Hepatocyte (in vitro differentiated cells): Measurements from ENCODE around the gene AGAP1. TPM values are rescaled to one million over a fixed set of nuclear protein-coding genes. Genes with fewer than 3 reads are reported as not detected.

Experiments used
- DNase-seq: peaks from one replicate; pipeline ENCODE4 v3.0.0-alpha.2; 2016; ENCODE audit warnings: low spot score
- H2AFZ ChIP-seq: fragments of 200-600 bp; sonication (generic); 2 replicates; pipeline ENCODE4 v1.6.0; 2016; ENCODE audit warnings: antibody characterized with exemption, mild to moderate bottlenecking
- H3K27ac ChIP-seq: fragments of 200-600 bp; sonication (generic); 2 replicates; pipeline ENCODE4 v1.5.1; 2016; ENCODE audit warnings: mild to moderate bottlenecking
- H3K27me3 ChIP-seq: fragments of 200-600 bp; sonication (generic); 2 replicates; pipeline ENCODE4 v1.6.1; 2016
- H3K36me3 ChIP-seq: fragments of 200-600 bp; sonication (generic); replicated peaks from 2 replicates; pipeline ENCODE4 v1.5.1; 2016; ENCODE audit warnings: low read depth; ENCODE audit not compliant: insufficient read depth
- H3K4me1 ChIP-seq: fragments of 200-600 bp; sonication (generic); 2 replicates; pipeline ENCODE4 v1.5.1; 2016; ENCODE audit warnings: mild to moderate bottlenecking, moderate library complexity; ENCODE audit not compliant: insufficient read depth
- H3K4me2 ChIP-seq: fragments of 200-600 bp; sonication (generic); 2 replicates; pipeline ENCODE4 v1.6.0; 2016
- H3K4me3 ChIP-seq: fragments of 200-600 bp; sonication (generic); 2 replicates; pipeline ENCODE4 v1.5.1; 2016; ENCODE audit warnings: mild to moderate bottlenecking
- H3K79me2 ChIP-seq: fragments of 200-600 bp; sonication (generic); 2 replicates; pipeline ENCODE4 v1.6.0; 2017; ENCODE audit warnings: mild to moderate bottlenecking
- H3K9me2 ChIP-seq: fragments of 200-600 bp; sonication (generic); replicated peaks from 2 replicates; pipeline ENCODE4 v1.6.0; 2017; ENCODE audit warnings: mild to moderate bottlenecking; ENCODE audit not compliant: insufficient read depth
- H3K9me3 ChIP-seq: fragments of 200-600 bp; sonication (generic); 2 replicates; pipeline ENCODE4 v1.5.1; 2016; ENCODE audit warnings: low read depth, mild to moderate bottlenecking
- H4K20me1 ChIP-seq: fragments of 200-600 bp; sonication (generic); 2 replicates; pipeline ENCODE4 v1.6.0; 2016; ENCODE audit warnings: mild to moderate bottlenecking; ENCODE audit not compliant: insufficient read depth, poor library complexity, severe bottlenecking
- EZH2 ChIP-seq: fragments of 200-600 bp; sonication (generic); IDR thresholded peaks from 2 replicates; pipeline ENCODE4 v1.6.1; 2016; ENCODE audit warnings: antibody characterized with exemption, mild to moderate bottlenecking, borderline replicate concordance
- EZH2phosphoT487 ChIP-seq: fragments of 200-600 bp; sonication (generic); IDR thresholded peaks from one replicate; pipeline ENCODE4 v1.6.1; 2018; ENCODE audit warnings: antibody characterized with exemption, mild to moderate bottlenecking, low read depth, moderate library complexity; ENCODE audit not compliant: unreplicated experiment, severe bottlenecking
- WGBS: methylation state at CpG from one replicate; pipeline ENCODE4 v1.1.6; 2016; ENCODE audit warnings: low lambda C conversion rate; ENCODE audit errors: missing lambda C conversion rate; 5-methylcytosine and 5-hydroxymethylcytosine counted together
- polyA plus RNA-seq: library from polyadenylated mRNA; unstranded; fragments of >200 nt; fragmentation: Nextera tagmentation; extraction: Ambion mirVana; gene quantifications from 2 replicates; pipeline ENCODE4 v1.2.1, GENCODE V29; 2016
- total RNA-seq: library from RNA; depleted of rRNA; stranded (reverse); fragments of >200 nt; gene quantifications from 2 replicates; pipeline ENCODE4 v1.2.3, GENCODE V29; 2014
- TF ChIP-seq, protein P1 (sequence below): fragments of 200-600 bp; sonication (generic); IDR thresholded peaks from 2 replicates; pipeline ENCODE4 v1.5.1; 2016; ENCODE audit warnings: antibody characterized with exemption, mild to moderate bottlenecking; ENCODE audit not compliant: poor library complexity

AGAP1 gene
- total and polyA plus RNA-seq, 2 experiments from 2014 or later = 12.1 to 20.0 TPM

DNA sequence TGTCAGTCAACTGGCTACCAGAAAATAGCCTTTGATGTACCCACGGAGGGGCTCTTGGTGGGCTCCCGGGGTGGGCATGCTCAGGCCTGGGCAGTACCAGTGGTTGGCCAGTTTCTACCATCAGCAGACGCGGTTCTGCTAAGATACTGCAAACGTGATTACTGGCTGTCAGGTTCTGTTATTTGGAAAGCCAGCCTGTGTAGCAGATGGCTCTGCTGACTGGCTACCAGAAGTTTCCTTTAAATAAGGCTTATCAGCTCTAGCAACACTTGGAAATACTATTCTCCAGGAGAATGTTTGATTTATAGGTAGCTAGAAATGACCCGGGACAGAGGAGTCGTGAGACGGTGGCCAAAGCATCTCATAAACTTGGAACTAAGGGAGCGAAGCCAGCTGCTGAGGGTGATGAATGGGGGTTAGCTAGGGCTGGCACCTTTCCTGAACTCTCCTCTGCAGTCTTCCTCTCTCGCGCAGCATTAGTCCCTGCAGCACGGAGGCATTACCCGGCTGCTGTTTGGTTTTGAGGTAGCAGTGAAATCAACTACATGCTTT lies 171.9 kb downstream of the AGAP1 start:
- Histone ChIP-seq H2AFZ (no peak overlapping the region), H3K4me3 (no peak overlapping the region), H3K9me2 (no peaks in the 10 kb centered on the region), H3K36me3 (no peaks in the 10 kb centered on the region), H3K27ac (no peak overlapping the region), H3K9me3 (no peaks in the 10 kb centered on the region), H3K4me2 (peak overlapping the region; percentile 83), H4K20me1 (peaks cover 56% of the 10 kb centered on the region), H3K4me1 (peaks cover 15% of the 10 kb centered on the region), H3K79me2 (peaks cover 59% of the 10 kb centered on the region), H3K27me3 (no peaks in the 10 kb centered on the region)
- WGBS = 22% methylated on average over 13 of the region's 13 CpGs
- DNase-seq = no peak
- TF ChIP-seq EZH2phosphoT487 (no peak), EZH2 (no peak)
- TF ChIP-seq, protein P1, sequence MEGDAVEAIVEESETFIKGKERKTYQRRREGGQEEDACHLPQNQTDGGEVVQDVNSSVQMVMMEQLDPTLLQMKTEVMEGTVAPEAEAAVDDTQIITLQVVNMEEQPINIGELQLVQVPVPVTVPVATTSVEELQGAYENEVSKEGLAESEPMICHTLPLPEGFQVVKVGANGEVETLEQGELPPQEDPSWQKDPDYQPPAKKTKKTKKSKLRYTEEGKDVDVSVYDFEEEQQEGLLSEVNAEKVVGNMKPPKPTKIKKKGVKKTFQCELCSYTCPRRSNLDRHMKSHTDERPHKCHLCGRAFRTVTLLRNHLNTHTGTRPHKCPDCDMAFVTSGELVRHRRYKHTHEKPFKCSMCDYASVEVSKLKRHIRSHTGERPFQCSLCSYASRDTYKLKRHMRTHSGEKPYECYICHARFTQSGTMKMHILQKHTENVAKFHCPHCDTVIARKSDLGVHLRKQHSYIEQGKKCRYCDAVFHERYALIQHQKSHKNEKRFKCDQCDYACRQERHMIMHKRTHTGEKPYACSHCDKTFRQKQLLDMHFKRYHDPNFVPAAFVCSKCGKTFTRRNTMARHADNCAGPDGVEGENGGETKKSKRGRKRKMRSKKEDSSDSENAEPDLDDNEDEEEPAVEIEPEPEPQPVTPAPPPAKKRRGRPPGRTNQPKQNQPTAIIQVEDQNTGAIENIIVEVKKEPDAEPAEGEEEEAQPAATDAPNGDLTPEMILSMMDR = no peak

DNA sequence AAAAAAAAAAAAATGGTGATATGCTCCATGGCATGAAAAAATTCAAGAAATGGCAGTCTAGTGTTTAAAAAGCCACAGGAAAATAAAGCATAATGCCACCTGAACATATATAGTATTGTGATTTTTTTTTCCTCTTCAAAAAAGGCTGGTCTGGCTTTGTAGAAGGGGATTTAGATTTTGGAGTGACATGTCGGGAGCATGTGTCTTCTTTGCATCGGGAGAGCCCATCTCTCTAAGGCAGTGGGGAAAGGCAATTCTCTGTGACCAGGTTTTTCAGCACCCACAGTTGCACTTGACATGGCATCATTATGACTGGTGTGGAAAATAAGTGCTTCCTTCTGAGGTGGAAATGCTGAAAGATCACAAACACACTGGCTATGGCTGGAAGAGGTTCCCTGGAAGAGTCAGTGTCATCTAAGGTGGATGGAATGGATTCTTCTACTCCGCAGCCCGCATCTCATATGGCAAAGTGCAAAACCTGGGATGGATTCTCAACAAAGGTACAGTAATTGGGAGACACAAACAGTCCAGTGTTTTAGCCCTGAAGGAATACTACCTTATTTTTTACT lies 172.5 kb downstream of the AGAP1 start:
- H3K36me3 ChIP-seq = no peaks in the 10 kb centered on the region
- no peaks in the 10 kb centered on the region for H3K9me3 ChIP-seq
- H3K4me2 ChIP-seq = peak overlapping the region; percentile 83
- H3K4me1 ChIP-seq = peaks cover 19% of the 10 kb centered on the region
- H3K27me3 ChIP-seq = peaks cover 5% of the 10 kb centered on the region
- peaks cover 59% of the 10 kb centered on the region for H3K79me2 ChIP-seq
- H3K27ac ChIP-seq = peak overlapping the region; percentile 66
- peak; percentile 78 for DNase-seq
- H3K4me3 ChIP-seq = peak overlapping the region; percentile 34
- no peak for TF ChIP-seq EZH2
- no peak for TF ChIP-seq EZH2phosphoT487
- TF ChIP-seq, protein P1 = no peak
- H4K20me1 ChIP-seq = peaks cover 56% of the 10 kb centered on the region
- H2AFZ ChIP-seq = no peak overlapping the region
- H3K9me2 ChIP-seq = no peaks in the 10 kb centered on the region
- WGBS = 3% methylated on average over 4 of the region's 4 CpGs

DNA sequence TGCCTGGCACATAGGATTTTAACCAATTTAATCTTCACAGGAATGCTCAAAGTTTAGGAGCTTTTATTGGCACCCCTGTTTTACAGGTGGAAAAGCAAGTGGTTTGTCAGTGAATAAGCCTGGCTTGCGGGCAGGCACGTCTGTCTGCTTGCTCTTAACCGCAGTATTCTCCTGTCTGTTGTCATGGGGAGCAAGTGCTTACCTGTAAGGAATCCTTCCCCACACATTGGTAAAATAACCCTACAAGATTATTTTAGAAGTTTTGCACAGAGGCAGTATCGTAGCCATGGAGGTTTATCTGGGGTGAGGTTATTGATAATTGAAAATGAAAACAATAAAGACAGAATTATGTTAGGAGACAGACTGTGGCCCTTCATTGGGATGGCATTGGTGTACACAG lies 174.9 kb downstream of the AGAP1 start:
- H3K4me3 ChIP-seq = no peak overlapping the region
- no peaks in the 10 kb centered on the region for H3K9me2 ChIP-seq
- H3K36me3 ChIP-seq = no peaks in the 10 kb centered on the region
- H3K27ac ChIP-seq = no peak overlapping the region
- 81% methylated on average over 4 of the region's 4 CpGs for WGBS
- H3K79me2 ChIP-seq = peaks cover 61% of the 10 kb centered on the region
- TF ChIP-seq, protein P1 = no peak
- no peak for TF ChIP-seq EZH2phosphoT487
- no peak for TF ChIP-seq EZH2
- no peaks in the 10 kb centered on the region for H3K9me3 ChIP-seq
- no peak overlapping the region for H2AFZ ChIP-seq
- H3K4me1 ChIP-seq = peaks cover 19% of the 10 kb centered on the region
- peaks cover 18% of the 10 kb centered on the region for H3K27me3 ChIP-seq
- no peak for DNase-seq
- peaks cover 75% of the 10 kb centered on the region for H4K20me1 ChIP-seq
- H3K4me2 ChIP-seq = peak overlapping the region; percentile 95
